Heart left ventricle (tissue), 13 donors: ENCODE results near the gene NEDD8.

ENCODE experiments used
- CTCF ChIP-seq, 12 donors: fragments of 200-600 bp; sonication (generic) in 4 of 12; IDR thresholded peaks; one replicate each; pipeline versions ENCODE4 v1.5.0 to v1.8.0; 2018 to 2022; ENCODE audit warnings: antibody characterized with exemption in 12 of 12, mild to moderate bottlenecking in 5 of 12
- POLR2A ChIP-seq, 2 donors: fragments of 450-650 bp; IDR thresholded peaks; one replicate each; pipeline ENCODE4 v1.6.1; 2017; ENCODE audit warnings: antibody characterized with exemption in 2 of 2, mild to moderate bottlenecking in 2 of 2, moderate library complexity in 2 of 2
- donor health status: ischemic (EF 13 %, LVEDD 7.1; RV severe dilation, severe dysfunction).
- donor health status: DM: no; HTN: yes; CAD: no.
- donor health status: DM: no; HTN: no; CAD: no.
- donor health status: ischemic (EF 25% LVEDD 6.9; RV normal size, moderate dysfunction).
- donor health status: ischemic (EF 25% LVEDD 5.7; RV mildly dilated, moderate dysfunction).
- donor health status: ischemic (EF 35%, LVEDD 5.7; RV mildly dilated, moderate dysfunction).
- donor health status: nonischemic (EF 11% LVEDD 7.7; RV severe dilation, severe dysfunction).
- donor health status: DM: yes; HTN: yes; CAD: no.
- donor health status: PGD.
- donor health status: ischemic (EF 29% LVEDD 5.4; RV normal size, mild dysfunction).
- donor health status: nonischemic (EF 23%, LVEDD 6.1; RV moderate dilation, normal function).

- TF ChIP-seq POLR2A (IDR thresholded peaks at IDR 0.05) = no peak
- TF ChIP-seq CTCF (IDR thresholded peaks at IDR 0.05) = no peak
Observed at GRCh38 chr14:24253936-24254335, 21.8 kb upstream of the NEDD8 start.
